IMR-90 (cell line): ENCODE results near the gene TESK2.
"Not testable (repeated sequence)": the region's sequence is repeated elsewhere in the genome, so short reads cannot be mapped to it uniquely, and the experiment has no call there.

ENCODE experiments used
- CHD1 ChIP-seq: IDR thresholded peaks from 2 replicates; pipeline ENCODE4 v1.6.1; 2012; ENCODE audit warnings: low read depth, low read length, improper control_type of control experiment
- MAFK ChIP-seq: IDR thresholded peaks from 2 replicates; pipeline ENCODE4 v1.6.1; 2012; ENCODE audit warnings: low read depth, low read length, improper control_type of control experiment
- MAZ ChIP-seq: IDR thresholded peaks from 2 replicates; pipeline ENCODE4 v1.6.1; 2012; ENCODE audit warnings: low read depth, mild to moderate bottlenecking, low read length, improper control_type of control experiment, moderate library complexity, borderline replicate concordance
- MXI1 ChIP-seq: IDR thresholded peaks from 2 replicates; pipeline ENCODE4 v1.6.1; 2012; ENCODE audit warnings: low read depth, mild to moderate bottlenecking, low read length, moderate library complexity, borderline replicate concordance
- POLR2A ChIP-seq: IDR thresholded peaks from 2 replicates; pipeline ENCODE4 v1.6.1; 2012; ENCODE audit warnings: mild to moderate bottlenecking, low read depth, low read length
- RAD21 ChIP-seq: IDR thresholded peaks from 2 replicates; pipeline ENCODE4 v1.6.1; 2012; ENCODE audit warnings: low read length, improper control_type of control experiment
- RCOR1 ChIP-seq: IDR thresholded peaks from 2 replicates; pipeline ENCODE4 v1.6.1; 2012; ENCODE audit warnings: mild to moderate bottlenecking, low read length, improper control_type of control experiment; ENCODE audit not compliant: insufficient replicate concordance
- SMC3 ChIP-seq: fragments of 150-350 bp; IDR thresholded peaks from 2 replicates; pipeline ENCODE4 v1.6.1; 2016; ENCODE audit warnings: low read depth, mild to moderate bottlenecking, antibody characterized with exemption, low read length, moderate library complexity
- TF ChIP-seq, protein P1 (sequence below): conservative IDR thresholded peaks from 2 replicates; pipeline ENCODE4 v1.5.1; 2012; ENCODE audit warnings: mild to moderate bottlenecking, low read depth, low read length, improper control_type of control experiment
- TF ChIP-seq, protein P2 (sequence below): fragments of 150-350 bp; IDR thresholded peaks from 2 replicates; pipeline ENCODE4 v1.6.1; 2017; ENCODE audit warnings: mild to moderate bottlenecking, antibody characterized with exemption, low read length, low read depth

DNA sequence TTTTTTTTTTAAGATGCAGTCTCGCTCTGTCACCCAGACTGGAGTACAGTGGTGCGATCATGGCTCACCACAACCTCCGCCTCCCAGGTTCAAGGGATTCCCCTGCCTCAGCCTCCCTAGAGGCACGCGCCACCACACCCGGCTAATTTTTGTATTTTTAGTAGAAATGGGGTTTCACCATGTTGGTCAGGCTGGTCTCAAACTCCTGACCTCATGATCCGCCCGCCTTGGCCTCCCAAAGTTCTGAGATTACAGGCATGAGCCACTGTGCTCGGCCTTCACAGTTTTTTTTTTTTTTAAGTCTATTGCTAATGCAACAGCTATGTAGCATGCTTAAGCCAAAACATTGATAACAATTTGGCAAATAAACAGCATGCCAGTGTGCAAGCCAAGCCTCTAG, 23.6 kb downstream of the TESK2 start:
- TF ChIP-seq POLR2A, SMC3, CHD1, MAZ, MXI1, MAFK, RCOR1, RAD21: not testable (repeated sequence)
- TF ChIP-seq, protein P1, sequence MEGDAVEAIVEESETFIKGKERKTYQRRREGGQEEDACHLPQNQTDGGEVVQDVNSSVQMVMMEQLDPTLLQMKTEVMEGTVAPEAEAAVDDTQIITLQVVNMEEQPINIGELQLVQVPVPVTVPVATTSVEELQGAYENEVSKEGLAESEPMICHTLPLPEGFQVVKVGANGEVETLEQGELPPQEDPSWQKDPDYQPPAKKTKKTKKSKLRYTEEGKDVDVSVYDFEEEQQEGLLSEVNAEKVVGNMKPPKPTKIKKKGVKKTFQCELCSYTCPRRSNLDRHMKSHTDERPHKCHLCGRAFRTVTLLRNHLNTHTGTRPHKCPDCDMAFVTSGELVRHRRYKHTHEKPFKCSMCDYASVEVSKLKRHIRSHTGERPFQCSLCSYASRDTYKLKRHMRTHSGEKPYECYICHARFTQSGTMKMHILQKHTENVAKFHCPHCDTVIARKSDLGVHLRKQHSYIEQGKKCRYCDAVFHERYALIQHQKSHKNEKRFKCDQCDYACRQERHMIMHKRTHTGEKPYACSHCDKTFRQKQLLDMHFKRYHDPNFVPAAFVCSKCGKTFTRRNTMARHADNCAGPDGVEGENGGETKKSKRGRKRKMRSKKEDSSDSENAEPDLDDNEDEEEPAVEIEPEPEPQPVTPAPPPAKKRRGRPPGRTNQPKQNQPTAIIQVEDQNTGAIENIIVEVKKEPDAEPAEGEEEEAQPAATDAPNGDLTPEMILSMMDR = not testable (repeated sequence)
- TF ChIP-seq, protein P2, sequence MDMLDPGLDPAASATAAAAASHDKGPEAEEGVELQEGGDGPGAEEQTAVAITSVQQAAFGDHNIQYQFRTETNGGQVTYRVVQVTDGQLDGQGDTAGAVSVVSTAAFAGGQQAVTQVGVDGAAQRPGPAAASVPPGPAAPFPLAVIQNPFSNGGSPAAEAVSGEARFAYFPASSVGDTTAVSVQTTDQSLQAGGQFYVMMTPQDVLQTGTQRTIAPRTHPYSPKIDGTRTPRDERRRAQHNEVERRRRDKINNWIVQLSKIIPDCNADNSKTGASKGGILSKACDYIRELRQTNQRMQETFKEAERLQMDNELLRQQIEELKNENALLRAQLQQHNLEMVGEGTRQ = not testable (repeated sequence)
